NCI-H187 (cell line): ENCODE measurements around the gene CRIP3.
"Not testable (repeated sequence)": the region's sequence is repeated elsewhere in the genome, so short reads cannot be mapped to it uniquely, and the experiment has no call there.

ENCODE experiments used
- DNase-seq, 2 experiments: peaks; one replicate each; lab custom pipeline; 2025; lab: John Stamatoyannopoulos, UW

Gene CRIP3

DNA sequence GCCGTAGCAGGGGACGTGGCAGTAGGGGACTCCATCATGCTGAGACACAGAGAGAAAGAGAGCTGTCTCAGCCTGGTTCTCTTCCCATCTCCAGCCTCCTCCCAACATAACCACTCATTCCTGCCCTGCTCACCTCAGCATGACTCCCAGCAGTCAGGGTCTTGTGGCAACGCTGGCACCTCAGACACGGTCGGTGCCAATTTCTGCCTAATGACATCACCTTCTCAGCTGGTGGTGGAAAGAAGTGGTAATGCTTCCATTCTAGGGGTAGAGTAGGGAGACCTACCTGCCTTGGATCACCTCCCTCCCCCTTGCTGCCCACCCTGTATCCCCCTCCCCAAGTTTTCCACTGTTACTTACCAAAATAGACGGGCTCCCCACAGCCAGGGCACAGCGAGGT, 2.5 kb downstream of the CRIP3 start:
- DNase-seq = no peak

DNA sequence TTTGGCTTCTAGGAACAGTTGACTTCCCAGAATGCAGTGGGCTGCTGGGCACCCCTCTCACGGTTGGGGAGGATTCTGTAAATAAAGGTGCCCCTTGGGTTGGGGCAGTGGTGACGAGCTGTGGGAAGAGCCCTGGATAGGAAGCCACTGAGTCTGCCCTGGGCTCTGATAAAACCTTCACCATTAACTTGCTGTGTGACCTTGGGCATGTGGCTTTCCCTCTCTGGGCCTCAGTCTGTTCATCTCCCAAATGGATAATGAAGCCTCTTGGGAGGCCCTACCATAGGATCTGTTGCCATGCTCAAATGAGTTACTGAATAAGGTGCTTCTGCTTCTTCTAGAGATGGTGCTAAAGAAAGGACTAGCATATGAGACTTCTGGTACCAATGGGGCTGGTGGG, 3.7 kb downstream of the CRIP3 start:
- no peak for DNase-seq

GRCh38 chr6:43304361-43304760, 4.3 kb downstream of the CRIP3 start:
- DNase-seq = no peak

- no peak for DNase-seq
Measured at GRCh38 chr6:43303751-43304331, 4.8 kb downstream of the CRIP3 start.

DNA sequence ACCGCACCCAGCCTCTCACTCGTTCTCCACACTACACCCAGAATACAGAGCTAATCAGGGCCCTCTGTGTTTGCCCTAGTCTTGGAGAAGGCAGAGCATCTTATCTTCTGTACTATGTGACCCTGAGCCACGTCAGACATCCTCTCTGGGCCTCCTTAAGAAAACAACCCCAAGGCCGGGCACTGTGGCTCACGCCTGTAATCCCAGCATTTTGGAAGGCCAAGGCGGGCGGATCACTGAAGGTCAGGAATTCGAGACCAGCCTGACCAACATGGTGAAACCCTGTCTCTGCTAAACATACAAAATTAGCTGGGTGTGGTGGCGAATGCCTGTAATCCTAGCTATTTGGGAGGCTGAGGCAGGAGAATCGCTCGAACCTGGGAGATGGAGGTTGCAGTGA, 5.6 kb downstream of the CRIP3 start:
- DNase-seq = not testable (repeated sequence)

- no peak for DNase-seq
Measured at GRCh38 chr6:43302126-43302525, 6.5 kb downstream of the CRIP3 start.

DNA sequence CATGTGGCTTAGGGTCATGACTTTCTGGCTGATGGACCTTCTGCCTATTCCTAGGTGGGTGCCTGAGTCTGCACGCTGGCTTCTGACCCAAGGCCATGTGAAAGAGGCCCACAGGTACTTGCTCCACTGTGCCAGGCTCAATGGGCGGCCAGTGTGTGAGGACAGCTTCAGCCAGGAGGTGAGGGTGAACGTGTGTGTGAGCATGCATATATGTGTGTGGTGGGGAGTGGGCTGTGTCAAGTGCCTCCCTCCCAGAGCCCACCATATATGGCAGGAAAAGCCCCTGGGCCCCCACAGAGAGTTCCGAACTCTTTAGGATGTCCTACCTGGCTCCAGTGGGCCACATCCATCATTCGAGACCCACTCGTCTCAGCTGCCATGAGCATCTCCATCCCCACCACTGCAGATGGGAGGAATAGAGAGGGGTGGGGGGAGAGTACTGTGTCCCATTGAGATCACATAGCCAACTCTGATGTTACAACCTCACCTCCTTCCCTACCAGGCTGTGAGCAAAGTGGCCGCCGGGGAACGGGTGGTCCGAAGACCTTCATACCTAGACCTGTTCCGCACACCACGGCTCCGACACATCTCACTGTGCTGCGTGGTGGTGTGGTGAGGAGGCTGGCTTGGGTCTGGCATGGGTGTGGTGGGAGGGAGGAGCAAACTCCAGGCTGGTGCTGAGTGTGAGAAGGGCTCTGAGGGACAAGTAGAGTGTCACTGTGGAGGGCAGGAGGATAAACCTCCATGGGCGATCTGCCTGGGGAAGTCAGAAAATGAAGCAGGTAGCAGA, 7.3 kb downstream of the CRIP3 start:
- no peak for DNase-seq

DNA sequence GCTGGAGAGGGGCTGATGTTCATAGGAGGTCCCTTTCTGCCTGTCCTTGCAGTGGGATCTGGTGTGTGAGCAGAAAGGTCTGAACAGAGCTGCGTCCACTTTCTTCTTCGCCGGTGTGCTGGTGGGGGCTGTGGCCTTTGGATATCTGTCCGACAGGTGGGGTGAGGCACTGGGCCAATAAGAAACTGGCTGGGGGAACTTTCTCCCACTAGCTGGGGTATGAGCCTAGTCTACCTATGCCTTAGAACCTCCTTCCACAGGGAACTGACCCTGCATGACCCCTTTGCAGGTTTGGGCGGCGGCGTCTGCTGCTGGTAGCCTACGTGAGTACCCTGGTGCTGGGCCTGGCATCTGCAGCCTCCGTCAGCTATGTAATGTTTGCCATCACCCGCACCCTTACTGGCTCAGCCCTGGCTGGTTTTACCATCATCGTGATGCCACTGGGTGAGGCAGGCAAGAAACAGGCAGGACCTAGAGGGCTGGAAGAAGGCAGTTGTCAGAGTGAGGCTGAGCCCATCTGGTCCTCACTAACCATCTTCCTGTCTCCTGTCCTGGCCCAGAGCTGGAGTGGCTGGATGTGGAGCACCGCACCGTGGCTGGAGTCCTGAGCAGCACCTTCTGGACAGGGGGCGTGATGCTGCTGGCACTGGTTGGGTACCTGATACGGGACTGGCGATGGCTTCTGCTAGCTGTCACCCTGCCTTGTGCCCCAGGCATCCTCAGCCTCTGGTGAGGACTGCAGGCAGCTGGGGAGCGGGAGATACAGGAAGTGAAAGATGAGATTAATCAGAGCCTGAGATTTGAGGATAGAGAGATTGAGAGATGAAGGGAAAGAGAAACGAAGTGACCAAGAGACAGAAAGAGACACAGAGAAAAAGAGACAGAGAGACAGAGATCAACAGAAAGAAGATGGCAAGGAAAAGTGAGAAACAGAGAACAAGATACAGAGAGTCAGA, 9.0 kb downstream of the CRIP3 start:
- no peak for DNase-seq

DNA sequence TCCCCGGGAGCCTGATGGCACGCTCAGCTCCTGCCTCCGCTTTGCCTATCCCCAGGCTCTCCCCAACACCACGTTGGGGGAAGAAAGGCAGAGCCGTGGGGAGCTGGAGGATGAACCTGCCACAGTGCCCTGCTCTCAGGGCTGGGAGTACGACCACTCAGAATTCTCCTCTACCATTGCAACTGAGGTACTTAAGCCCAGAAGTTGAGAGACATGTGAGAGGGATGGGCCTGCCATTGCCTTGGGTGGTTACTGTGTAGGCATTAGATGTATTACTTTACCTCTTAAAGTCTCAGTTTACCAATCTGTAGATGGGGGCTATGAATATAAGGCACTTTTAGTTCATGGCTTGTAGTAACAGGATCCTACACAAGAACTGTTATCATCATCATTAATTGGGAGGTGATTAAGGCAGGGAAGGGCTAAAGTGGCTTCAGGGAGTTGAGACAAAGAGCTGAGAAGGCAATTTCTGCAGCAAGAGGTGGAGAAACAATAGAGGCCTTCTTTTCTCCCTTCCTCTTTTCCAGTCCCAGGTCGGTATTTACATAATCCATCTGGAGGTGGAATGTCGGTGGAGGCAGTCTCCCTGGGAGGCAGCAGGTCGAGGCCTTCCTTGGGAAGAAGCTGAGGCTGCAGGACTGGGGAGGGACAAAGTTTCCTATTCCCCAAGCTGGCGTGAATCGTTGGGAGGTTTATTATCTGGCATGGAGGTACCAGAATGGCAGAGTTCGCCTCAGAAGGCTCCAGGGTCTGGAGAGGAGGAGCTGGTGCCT, 9.9 kb downstream of the CRIP3 start:
- DNase-seq = no peak

GRCh38 chr6:43297644-43298564, 10.7 kb downstream of the CRIP3 start, which contains the start of gene SLC22A7:
Gene SLC22A7, plus strand, starts transcription at chr6:43298260. Its CDS starts 99 bp downstream, at chr6:43298359.
- no peak for DNase-seq

GRCh38 chr6:43296780-43297497, 11.7 kb downstream of the CRIP3 start:
- no peak for DNase-seq

GRCh38 chr6:43295456-43295855, 13.2 kb downstream of the CRIP3 start:
- DNase-seq = no peak

GRCh38 chr6:43294536-43294935, 14.1 kb downstream of the CRIP3 start:
- no peak for DNase-seq

DNA sequence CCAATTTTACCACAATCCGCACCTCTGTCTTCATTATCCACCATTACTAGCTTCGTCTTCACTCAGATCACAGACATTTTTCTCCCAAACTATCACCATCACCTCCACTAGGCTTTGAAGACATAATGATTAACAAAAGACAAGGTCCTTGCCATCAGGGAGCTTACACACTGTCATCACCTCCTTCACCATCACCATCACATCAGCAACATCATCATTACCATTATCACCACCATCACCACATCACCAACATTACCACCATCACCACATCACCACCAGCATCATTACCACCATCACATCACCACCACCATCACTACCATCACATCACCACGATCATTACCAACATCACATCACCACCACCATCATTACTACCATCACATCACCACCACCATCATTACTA, 14.9 kb downstream of the CRIP3 start:
- DNase-seq = no peak

DNA sequence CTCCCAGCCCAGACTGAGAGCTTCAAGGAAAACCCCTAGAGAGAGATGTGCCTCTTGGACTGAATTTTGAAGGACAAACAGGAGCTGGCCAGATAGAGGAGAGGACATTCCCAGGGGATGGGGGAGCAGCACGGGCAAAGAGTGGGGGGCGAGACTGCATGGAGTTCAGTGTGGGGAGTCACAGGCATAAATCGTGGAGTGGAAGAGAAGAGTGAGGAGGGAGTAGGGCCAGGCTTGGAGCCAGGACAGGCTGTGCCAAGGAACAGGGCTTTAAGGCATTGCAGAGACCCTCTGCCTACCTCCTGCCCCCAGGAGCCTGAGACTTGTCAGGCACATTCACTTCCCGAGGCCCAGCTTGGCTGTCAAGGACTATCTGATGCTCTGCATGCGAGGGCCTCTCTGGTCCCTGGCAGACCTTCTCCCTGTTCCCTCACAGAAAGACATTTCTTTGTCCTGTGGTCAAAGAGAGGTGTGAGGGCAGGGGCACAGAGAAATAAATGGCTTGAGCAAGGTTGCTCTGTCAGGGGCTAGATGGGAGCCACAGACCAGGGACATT, 15.8 kb downstream of the CRIP3 start:
- DNase-seq = no peak

DNA sequence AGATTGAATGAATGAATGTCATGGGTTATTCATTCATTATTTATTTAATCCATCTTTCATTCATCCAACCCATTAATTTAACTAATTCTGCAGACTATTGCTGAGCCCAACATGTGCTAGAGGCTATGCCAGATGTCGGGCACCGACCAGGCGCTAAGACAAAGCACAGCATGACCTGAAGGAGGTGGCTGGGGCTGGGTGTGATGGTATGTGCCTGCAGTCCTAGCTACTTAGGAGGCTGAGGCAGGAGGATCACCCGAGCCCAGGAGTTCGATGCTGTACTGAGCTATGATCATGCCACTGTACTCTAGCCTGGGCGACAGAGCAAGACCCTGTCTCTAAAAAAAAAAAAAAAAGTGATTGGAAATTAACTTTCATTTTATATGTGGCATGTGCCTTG, 16.3 kb downstream of the CRIP3 start:
- no peak for DNase-seq

DNA sequence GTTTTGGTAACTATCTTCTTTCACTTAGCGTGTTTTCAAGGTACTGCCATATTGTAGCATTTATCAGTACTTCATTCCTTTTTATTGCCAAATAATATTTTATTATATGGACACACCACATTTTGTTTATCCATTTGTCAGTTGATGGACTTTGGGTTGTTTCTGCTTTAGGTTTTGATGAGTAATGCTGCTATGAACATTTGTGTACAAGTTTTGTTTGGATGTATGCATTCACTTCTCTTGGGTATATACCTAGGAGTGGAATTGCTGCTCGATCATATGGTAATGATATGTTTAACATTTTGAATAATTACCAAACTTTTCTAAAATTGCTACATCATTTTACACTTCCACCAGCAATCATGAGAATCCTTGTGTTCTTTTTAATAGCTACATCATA, 16.9 kb downstream of the CRIP3 start:
- DNase-seq = no peak

DNA sequence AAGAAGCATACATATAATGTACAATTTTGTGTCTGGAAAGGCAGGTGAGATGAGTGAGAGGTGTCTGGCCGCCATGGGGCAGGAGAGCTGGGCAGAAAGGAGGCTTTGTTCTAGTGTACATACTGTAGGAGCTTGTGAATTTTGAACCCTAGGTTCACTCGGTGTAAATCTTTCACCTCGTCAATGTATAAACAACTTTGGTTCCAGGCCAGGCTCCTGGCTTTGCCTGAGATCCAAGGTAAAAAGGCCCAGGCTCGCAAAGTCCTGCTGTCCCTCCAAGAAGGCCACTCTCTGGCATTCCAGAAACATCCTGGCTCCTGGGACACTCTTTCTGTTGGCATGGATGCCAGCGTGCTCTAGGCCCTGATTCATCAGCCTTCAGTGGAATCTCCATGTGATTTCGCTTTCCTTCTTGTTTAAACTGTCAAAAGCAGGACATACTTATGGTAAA, 17.7 kb downstream of the CRIP3 start:
- no peak for DNase-seq

DNA sequence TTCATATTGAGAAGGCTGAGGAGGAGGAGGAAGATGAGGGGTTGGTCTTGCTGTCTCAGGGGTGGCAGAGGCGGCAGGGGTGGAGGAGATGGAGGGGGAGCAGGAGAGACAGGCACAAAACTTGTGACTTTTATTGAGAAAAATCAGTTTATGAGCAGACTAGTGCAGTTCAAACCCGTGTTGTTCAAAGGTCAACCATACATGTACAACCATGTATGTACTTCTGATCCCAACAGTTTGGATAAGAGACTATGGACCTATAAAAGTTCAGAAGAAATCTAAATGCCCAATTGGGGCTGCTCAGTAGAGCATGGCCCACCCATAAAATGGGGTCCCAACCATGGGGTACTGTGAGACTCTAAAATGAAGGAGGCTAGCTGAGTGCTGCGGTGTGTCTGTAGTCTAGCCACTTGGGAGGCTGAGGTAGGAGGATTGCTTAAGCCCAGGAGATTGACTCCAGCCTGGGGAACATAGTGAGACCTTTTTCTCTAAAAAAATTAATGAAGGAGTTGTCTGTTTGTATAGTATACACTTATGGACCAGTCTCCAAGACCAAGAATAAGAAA, 18.2 kb downstream of the CRIP3 start:
- no peak for DNase-seq
